Fibroblast of villous mesenchyme (primary cell): ENCODE data around the gene CYP4V2. TPM values are rescaled to one million over a fixed set of nuclear protein-coding genes. Genes with fewer than 3 reads are reported as not detected.

Source experiments
- DNase-seq: peaks from one replicate; pipeline ENCODE4 v3.0.0-alpha.2; 2010; ENCODE audit warnings: low read depth
- H3K4me3 ChIP-seq: 2 replicates; pipeline ENCODE4 v1.5.1; 2011; ENCODE audit warnings: low read depth, mild to moderate bottlenecking, low read length
- CTCF ChIP-seq: IDR thresholded peaks from 2 replicates; pipeline ENCODE4 v1.5.1; 2012; ENCODE audit warnings: low read depth, mild to moderate bottlenecking, low read length; ENCODE audit not compliant: insufficient read depth
- total RNA-seq: library from RNA; depleted of rRNA; stranded (reverse); fragments of >200 nt; gene quantifications from 2 replicates; pipeline ENCODE4 v1.2.3, GENCODE V29; 2012

Gene CYP4V2
- total RNA-seq, 1 donor: 15.1 TPM

GRCh38 chr4:186150926-186151325 lies 40.4 kb upstream of the CYP4V2 start:
- TF ChIP-seq CTCF: no peak
- DNase-seq: no peak
- H3K4me3 ChIP-seq: no peak overlapping the region

- DNase-seq: no peak
- no peak overlapping the region for H3K4me3 ChIP-seq
- no peak for TF ChIP-seq CTCF
Observed at GRCh38 chr4:186151499-186151898, 39.9 kb upstream of the CYP4V2 start.

GRCh38 chr4:186158021-186158813 lies 33.1 kb upstream of the CYP4V2 start:
- no peak for DNase-seq
- TF ChIP-seq CTCF: no peak
- no peak overlapping the region for H3K4me3 ChIP-seq

DNA sequence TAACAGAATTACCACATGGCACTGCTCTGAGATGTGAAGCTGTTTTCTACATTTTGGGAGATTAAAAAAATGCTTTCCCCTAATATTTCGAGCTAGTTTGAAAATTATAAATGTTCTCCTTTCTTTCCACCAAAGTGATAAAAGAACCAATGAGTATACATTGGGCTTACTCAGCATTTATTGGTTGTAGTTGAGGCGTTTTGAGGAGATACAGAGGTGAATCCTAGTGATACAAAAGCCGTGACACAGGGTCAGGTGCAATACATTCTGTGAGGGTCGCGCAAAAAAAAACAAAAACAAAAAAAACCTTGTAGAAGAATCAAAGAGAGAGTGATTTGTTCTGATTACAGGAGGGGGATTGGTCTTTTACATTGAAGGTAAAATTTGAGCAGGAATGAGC lies 32.4 kb upstream of the CYP4V2 start:
- no peak for TF ChIP-seq CTCF
- H3K4me3 ChIP-seq: no peak overlapping the region
- no peak for DNase-seq

DNA sequence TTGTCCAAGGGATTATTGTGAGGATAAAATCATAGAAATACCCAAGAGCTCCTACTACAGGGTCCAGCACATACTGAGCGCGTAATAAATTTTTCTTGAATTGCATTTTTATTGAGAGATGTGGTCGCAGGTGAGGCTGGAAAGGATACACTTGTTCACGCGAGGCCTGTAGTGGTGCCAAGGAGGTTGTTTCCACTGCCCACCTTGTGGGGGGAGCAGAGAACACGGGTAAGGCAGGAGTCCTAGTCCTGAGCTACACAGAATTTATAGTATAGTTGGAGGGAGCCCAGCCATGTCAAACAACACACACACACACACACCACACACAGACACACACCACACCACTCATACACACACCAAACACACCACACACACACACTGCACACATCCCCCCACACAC lies 31.8 kb upstream of the CYP4V2 start:
- no peak overlapping the region for H3K4me3 ChIP-seq
- no peak for TF ChIP-seq CTCF
- DNase-seq: no peak

DNA sequence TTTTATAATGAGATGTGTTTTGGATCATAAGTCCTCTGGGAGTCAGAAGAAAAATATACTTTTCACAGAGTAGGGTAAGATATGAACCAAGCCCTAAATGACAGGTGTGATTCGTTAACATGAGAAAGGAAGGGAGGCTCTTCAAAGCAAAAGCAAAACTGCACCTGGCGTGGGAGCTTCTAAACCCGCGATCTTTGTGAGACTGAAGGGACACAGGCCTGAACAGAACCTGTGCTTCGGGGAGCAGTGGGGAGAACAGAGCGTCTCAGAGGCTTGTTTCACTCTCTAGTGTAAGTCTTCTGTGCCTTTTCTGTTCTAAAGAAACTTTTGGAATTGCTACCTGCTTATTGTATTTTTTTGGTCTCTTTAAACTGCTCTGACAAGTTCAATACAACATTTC lies 30.2 kb upstream of the CYP4V2 start:
- no peak for DNase-seq
- H3K4me3 ChIP-seq: no peak overlapping the region
- TF ChIP-seq CTCF: no peak

DNA sequence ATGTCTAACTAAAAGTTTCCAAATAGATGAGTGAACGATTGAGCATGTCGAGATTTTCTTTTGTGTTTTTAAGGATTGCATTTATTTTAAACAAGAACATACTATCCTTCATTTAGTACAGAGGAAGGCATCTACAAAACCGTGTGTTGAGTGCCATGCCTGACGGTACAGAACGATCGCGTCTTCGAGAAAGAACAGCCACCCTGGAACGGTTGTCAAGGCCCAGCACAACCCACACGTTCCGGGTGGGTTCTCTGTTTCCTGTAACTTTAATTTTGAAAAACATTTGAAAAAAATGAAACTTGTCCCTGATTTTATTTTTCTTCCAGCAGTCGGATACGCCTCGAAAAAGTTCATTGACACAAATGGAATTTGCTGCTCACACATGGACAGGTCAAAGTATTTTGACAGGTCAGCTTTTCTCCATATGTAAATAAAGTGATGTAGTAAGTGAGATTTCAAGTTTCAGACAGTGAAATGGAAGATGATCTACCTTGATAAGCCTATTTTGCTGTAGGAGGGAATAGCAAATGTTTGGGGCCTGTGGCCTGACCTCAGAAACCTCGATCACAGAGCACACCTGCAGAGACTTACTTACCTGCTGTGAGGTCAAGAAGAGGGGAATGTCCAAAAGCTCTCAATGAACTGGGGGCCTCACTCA lies 24.4 kb upstream of the CYP4V2 start:
- H3K4me3 ChIP-seq: no peak overlapping the region
- no peak for DNase-seq
- no peak for TF ChIP-seq CTCF
